Osteocyte (in vitro differentiated cells): ENCODE measurements around the gene POLR1D. TPM values are rescaled to one million over a fixed set of nuclear protein-coding genes. Genes with fewer than 3 reads are reported as not detected.
A peak's percentile ranks its signal among the peaks of the same experiment; 100 is the strongest.

Experiments
- DNase-seq: peaks from one replicate; pipeline ENCODE4 v3.0.0; 2021; ENCODE audit warnings: mixed read lengths; ENCODE audit not compliant: unreplicated experiment; ENCODE audit errors: extremely low spot score
- H3K27ac Mint-ChIP-seq: one replicate; pipeline ENCODE4 v1.8.0; 2021; ENCODE audit warnings: mild to moderate bottlenecking, mixed read lengths; ENCODE audit not compliant: unreplicated experiment
- H3K27me3 Mint-ChIP-seq: one replicate; pipeline ENCODE4 v1.8.0; 2021; ENCODE audit warnings: mixed read lengths; ENCODE audit not compliant: unreplicated experiment
- H3K36me3 Mint-ChIP-seq: one replicate; pipeline ENCODE4 v1.8.0; 2021; ENCODE audit warnings: mixed read lengths; ENCODE audit not compliant: unreplicated experiment
- H3K4me1 Mint-ChIP-seq: one replicate; pipeline ENCODE4 v1.8.0; 2021; ENCODE audit warnings: mixed read lengths; ENCODE audit not compliant: unreplicated experiment
- H3K4me3 Mint-ChIP-seq: one replicate; pipeline ENCODE4 v1.8.0; 2021; ENCODE audit warnings: mild to moderate bottlenecking, moderate library complexity, mixed read lengths; ENCODE audit not compliant: unreplicated experiment
- H3K9me3 Mint-ChIP-seq: one replicate; pipeline ENCODE4 v1.8.0; 2021; ENCODE audit warnings: mixed read lengths; ENCODE audit not compliant: unreplicated experiment
- total RNA-seq: library from RNA; stranded (reverse); gene quantifications from 2 replicates; pipeline ENCODE4 v1.2.1, GENCODE V29; 2021
- TF ChIP-seq, protein P1 (sequence below): fragments of 200-600 bp; sonication (generic); IDR thresholded peaks from 2 replicates; pipeline ENCODE4 v1.5.0; 2021; ENCODE audit warnings: antibody characterized with exemption, mild to moderate bottlenecking, moderate library complexity

The POLR1D gene
- total RNA-seq, 1 donor from 2014 or later, result 96.4 TPM

DNA sequence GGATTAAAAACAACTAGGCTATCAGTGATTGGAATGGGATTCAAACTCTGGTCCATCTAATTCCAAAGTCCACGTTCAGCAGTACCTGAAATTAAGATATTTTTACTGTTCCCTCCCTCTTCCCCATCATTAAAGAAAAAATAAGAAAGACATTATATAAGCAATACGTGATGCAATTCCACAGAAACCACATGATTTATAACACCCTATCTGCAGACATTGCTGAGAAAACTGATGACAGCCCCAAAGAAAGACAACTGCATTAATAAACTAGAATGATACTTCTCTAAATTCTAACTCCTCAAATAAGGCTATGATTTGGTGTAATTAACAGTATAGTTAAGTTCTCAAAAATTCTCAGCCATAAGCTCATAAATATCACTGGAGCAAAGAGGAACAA, 20.5 kb upstream of the POLR1D start:
- Mint-ChIP-seq H3K27ac (no peak overlapping the region), H3K4me1 (peaks cover 21% of the 10 kb centered on the region), H3K4me3 (no peak overlapping the region), H3K36me3 (no peaks in the 10 kb centered on the region), H3K27me3 (no peaks in the 10 kb centered on the region), H3K9me3 (no peaks in the 10 kb centered on the region)
- no peak for DNase-seq
- TF ChIP-seq, protein P1, sequence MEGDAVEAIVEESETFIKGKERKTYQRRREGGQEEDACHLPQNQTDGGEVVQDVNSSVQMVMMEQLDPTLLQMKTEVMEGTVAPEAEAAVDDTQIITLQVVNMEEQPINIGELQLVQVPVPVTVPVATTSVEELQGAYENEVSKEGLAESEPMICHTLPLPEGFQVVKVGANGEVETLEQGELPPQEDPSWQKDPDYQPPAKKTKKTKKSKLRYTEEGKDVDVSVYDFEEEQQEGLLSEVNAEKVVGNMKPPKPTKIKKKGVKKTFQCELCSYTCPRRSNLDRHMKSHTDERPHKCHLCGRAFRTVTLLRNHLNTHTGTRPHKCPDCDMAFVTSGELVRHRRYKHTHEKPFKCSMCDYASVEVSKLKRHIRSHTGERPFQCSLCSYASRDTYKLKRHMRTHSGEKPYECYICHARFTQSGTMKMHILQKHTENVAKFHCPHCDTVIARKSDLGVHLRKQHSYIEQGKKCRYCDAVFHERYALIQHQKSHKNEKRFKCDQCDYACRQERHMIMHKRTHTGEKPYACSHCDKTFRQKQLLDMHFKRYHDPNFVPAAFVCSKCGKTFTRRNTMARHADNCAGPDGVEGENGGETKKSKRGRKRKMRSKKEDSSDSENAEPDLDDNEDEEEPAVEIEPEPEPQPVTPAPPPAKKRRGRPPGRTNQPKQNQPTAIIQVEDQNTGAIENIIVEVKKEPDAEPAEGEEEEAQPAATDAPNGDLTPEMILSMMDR, result no peak

- Mint-ChIP-seq H3K27ac (no peak overlapping the region), H3K4me1 (peaks cover 25% of the 10 kb centered on the region), H3K27me3 (no peaks in the 10 kb centered on the region), H3K36me3 (no peaks in the 10 kb centered on the region), H3K4me3 (no peak overlapping the region), H3K9me3 (no peaks in the 10 kb centered on the region)
- TF ChIP-seq, protein P1, result no peak
- DNase-seq, result no peak
Observed at GRCh38 chr13:27601803-27602202, 19.9 kb upstream of the POLR1D start.

- Mint-ChIP-seq H3K27me3 (no peaks in the 10 kb centered on the region), H3K9me3 (no peaks in the 10 kb centered on the region), H3K36me3 (no peaks in the 10 kb centered on the region), H3K4me1 (peaks cover 28% of the 10 kb centered on the region), H3K4me3 (no peak overlapping the region), H3K27ac (no peak overlapping the region)
- no peak for DNase-seq
- TF ChIP-seq, protein P1, result no peak
Observed at GRCh38 chr13:27605099-27605498, 16.6 kb upstream of the POLR1D start.

GRCh38 chr13:27605610-27606200, 16.0 kb upstream of the POLR1D start:
- DNase-seq, result no peak
- H3K4me3 Mint-ChIP-seq, result no peak overlapping the region
- H3K27me3 Mint-ChIP-seq, result no peaks in the 10 kb centered on the region
- H3K27ac Mint-ChIP-seq, result no peak overlapping the region
- H3K9me3 Mint-ChIP-seq, result no peaks in the 10 kb centered on the region
- no peaks in the 10 kb centered on the region for H3K36me3 Mint-ChIP-seq
- peaks cover 22% of the 10 kb centered on the region for H3K4me1 Mint-ChIP-seq
- TF ChIP-seq, protein P1, result no peak

- Mint-ChIP-seq H3K9me3 (no peaks in the 10 kb centered on the region), H3K4me1 (peaks cover 31% of the 10 kb centered on the region), H3K27me3 (no peaks in the 10 kb centered on the region), H3K4me3 (no peak overlapping the region), H3K27ac (peak overlapping the region; percentile 5), H3K36me3 (no peaks in the 10 kb centered on the region)
- TF ChIP-seq, protein P1, result no peak
- no peak for DNase-seq
Observed at GRCh38 chr13:27607125-27607524, 14.6 kb upstream of the POLR1D start.
